ENCODE measurements around the gene FBXO5. TPM values are rescaled to one million over a fixed set of nuclear protein-coding genes. Genes with fewer than 3 reads are reported as not detected.
"Not testable (repeated sequence)": the region's sequence is repeated elsewhere in the genome, so short reads cannot be mapped to it uniquely, and the experiment has no call there.

FBXO5 gene
- total RNA-seq, 1 donor from 2014 or later: 56.3 TPM

GRCh38 chr6:152975204-152975915 is 7.5 kb downstream of the FBXO5 start:
- DNase-seq (ENCODE audit: low read depth, low spot score): no peak
- peaks cover 45% of the 10 kb centered on the region for H3K4me1 Mint-ChIP-seq
- H3K4me3 Mint-ChIP-seq: peak overlapping the region; percentile 38
- TF ChIP-seq, protein P1, sequence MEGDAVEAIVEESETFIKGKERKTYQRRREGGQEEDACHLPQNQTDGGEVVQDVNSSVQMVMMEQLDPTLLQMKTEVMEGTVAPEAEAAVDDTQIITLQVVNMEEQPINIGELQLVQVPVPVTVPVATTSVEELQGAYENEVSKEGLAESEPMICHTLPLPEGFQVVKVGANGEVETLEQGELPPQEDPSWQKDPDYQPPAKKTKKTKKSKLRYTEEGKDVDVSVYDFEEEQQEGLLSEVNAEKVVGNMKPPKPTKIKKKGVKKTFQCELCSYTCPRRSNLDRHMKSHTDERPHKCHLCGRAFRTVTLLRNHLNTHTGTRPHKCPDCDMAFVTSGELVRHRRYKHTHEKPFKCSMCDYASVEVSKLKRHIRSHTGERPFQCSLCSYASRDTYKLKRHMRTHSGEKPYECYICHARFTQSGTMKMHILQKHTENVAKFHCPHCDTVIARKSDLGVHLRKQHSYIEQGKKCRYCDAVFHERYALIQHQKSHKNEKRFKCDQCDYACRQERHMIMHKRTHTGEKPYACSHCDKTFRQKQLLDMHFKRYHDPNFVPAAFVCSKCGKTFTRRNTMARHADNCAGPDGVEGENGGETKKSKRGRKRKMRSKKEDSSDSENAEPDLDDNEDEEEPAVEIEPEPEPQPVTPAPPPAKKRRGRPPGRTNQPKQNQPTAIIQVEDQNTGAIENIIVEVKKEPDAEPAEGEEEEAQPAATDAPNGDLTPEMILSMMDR (conservative IDR thresholded peaks at IDR 0.05): no peak
- H3K27me3 Mint-ChIP-seq (ENCODE audit: low read depth): no peaks in the 10 kb centered on the region
- no peak overlapping the region for H3K27ac Mint-ChIP-seq (ENCODE audit: unreplicated experiment)
- peaks cover 3% of the 10 kb centered on the region for H3K9me3 Mint-ChIP-seq
- H3K36me3 Mint-ChIP-seq (ENCODE audit: low read depth): peaks cover 47% of the 10 kb centered on the region

GRCh38 chr6:152973916-152974315 is 8.9 kb downstream of the FBXO5 start:
- Mint-ChIP-seq H3K9me3 (peaks cover 12% of the 10 kb centered on the region), H3K36me3 (ENCODE audit: low read depth) (peaks cover 58% of the 10 kb centered on the region), H3K4me3 (no peak overlapping the region), H3K27me3 (ENCODE audit: low read depth) (no peaks in the 10 kb centered on the region), H3K27ac (ENCODE audit: unreplicated experiment) (no peak overlapping the region), H3K4me1 (peaks cover 33% of the 10 kb centered on the region)
- no peak for DNase-seq (ENCODE audit: low read depth, low spot score)
- TF ChIP-seq, protein P1 (conservative IDR thresholded peaks at IDR 0.05): no peak

GRCh38 chr6:152969688-152970418 is 13.0 kb downstream of the FBXO5 start:
- H3K27ac Mint-ChIP-seq (ENCODE audit: unreplicated experiment): no peak overlapping the region
- H3K4me3 Mint-ChIP-seq: no peak overlapping the region
- H3K27me3 Mint-ChIP-seq (ENCODE audit: low read depth): peaks cover 15% of the 10 kb centered on the region
- no peak for DNase-seq (ENCODE audit: low read depth, low spot score)
- TF ChIP-seq, protein P1 (conservative IDR thresholded peaks at IDR 0.05): no peak
- peaks cover 34% of the 10 kb centered on the region for H3K9me3 Mint-ChIP-seq
- peaks cover under 1% of the 10 kb centered on the region for H3K4me1 Mint-ChIP-seq
- H3K36me3 Mint-ChIP-seq (ENCODE audit: low read depth): peaks cover 65% of the 10 kb centered on the region

- Mint-ChIP-seq H3K4me3 (peak overlapping the region; percentile 54), H3K27me3 (ENCODE audit: low read depth) (peaks cover 27% of the 10 kb centered on the region)
These were observed 16.5 kb downstream of the FBXO5 start for GRCh38 chr6:152966168-152966894.

DNA sequence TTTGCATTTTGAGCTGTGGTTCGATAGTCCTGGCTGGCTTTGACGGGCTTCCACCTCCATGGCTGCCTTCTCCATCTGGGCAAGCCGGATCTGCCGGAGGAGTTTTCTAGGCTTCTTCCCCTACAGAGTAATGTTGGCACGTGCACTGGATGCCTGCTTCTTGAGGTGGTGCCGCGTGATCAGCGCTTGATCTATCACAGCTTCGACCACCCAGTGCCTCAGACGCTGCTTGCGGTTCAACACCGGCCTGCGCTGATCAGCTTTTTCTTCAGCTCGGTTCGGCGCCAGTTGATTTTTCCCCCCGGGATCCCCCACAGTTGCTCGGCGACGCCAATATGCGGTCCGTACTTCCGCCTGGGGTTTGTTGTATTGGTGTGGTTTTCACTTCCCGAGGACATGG is 23.5 kb downstream of the FBXO5 start:
- Mint-ChIP-seq H3K36me3 (ENCODE audit: low read depth) (no peaks in the 10 kb centered on the region), H3K4me3 (no peak overlapping the region), H3K27me3 (ENCODE audit: low read depth) (peaks cover 18% of the 10 kb centered on the region), H3K4me1 (no peaks in the 10 kb centered on the region), H3K9me3 (peaks cover 2% of the 10 kb centered on the region), H3K27ac (ENCODE audit: unreplicated experiment) (no peak overlapping the region)
- TF ChIP-seq, protein P1 (conservative IDR thresholded peaks at IDR 0.05): no peak
- no peak for DNase-seq (ENCODE audit: low read depth, low spot score)

More at GRCh38 chr6:152966168-152966894, 16.5 kb downstream of the FBXO5 start:
- not testable (repeated sequence) for DNase-seq (ENCODE audit: low read depth, low spot score); H3K27ac Mint-ChIP-seq (ENCODE audit: unreplicated experiment); H3K4me1 Mint-ChIP-seq
- Mint-ChIP-seq H3K9me3 (peaks cover 32% of the 10 kb centered on the region), H3K36me3 (ENCODE audit: low read depth) (peaks cover 43% of the 10 kb centered on the region)

Measured in neural crest cell (in vitro differentiated cells).